Measurements from ENCODE around the gene DNAL4.
"Not testable (repeated sequence)": the region's sequence is repeated elsewhere in the genome, so short reads cannot be mapped to it uniquely, and the experiment has no call there.

The DNAL4 gene

GRCh38 chr22:38827510-38827909, 33.6 kb upstream of the DNAL4 start:
- no peak for DNase-seq (ENCODE audit: low spot score)

- no peak for DNase-seq (ENCODE audit: low spot score)
Observed at GRCh38 chr22:38826801-38827200, 32.9 kb upstream of the DNAL4 start.

DNA sequence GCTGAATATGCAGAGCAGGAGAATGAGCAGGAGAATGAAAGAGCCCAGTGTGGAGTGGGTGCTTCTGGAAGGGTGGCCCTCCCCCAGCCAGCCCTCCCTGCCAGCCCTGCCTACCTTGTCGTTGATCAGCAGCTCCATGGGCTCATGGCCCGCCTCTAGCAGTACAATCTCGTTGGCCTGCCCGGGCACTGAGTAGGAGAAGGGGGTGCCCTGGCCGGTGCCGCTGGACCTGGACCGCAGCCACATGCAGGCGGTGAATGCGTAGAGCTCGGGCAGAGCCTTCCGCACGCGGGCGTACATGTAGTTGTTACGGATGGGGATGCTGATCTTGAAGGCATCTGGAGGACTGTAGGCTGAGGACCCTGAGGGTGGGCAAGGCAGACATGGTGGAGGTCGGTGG, 32.4 kb upstream of the DNAL4 start:
- no peak for DNase-seq (ENCODE audit: low spot score)

DNA sequence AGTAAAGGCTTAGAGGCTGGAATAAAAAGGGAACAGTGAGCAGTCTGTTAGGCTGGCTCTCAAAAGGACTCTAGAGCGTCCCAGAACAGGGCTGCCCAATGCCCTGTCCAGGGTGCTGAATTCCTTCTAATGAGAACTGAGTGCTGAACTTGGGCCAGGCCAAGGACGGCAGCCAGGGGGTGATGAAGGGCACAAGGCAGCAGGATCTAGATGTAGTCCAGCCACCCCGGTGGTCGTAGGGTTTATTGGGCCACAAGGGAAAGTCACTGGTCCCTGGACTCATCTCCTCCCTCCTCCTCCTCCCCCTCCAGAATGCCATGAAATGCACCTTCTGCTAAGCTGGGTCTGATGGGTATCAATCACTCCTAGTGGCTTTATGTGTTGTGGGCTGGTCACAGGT, 30.6 kb upstream of the DNAL4 start:
- peak; percentile 95 for DNase-seq (ENCODE audit: low spot score)

- no peak for DNase-seq (ENCODE audit: low spot score)
Observed at GRCh38 chr22:38823637-38824036, 29.7 kb upstream of the DNAL4 start.

DNA sequence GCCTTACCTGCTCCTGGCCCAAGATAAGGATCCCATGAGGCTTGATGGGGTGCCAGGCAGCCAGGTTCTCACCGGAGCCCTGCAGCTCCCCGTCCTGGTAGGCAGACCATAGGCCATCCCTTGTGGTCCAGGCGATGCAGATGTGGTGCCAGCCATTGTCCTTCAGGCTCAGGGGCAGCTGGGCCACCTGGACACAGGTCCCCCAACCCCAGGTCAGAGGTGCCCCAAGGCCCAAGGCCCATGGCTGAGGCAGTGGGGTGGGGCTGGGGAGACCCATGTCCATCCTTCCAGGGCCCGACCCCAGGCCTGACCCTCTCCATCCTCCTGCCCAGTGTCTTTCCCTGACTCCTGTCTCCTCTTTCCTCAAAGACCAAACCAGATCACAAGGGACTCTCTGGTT, 29.1 kb upstream of the DNAL4 start:
- DNase-seq (ENCODE audit: low spot score) = no peak

DNA sequence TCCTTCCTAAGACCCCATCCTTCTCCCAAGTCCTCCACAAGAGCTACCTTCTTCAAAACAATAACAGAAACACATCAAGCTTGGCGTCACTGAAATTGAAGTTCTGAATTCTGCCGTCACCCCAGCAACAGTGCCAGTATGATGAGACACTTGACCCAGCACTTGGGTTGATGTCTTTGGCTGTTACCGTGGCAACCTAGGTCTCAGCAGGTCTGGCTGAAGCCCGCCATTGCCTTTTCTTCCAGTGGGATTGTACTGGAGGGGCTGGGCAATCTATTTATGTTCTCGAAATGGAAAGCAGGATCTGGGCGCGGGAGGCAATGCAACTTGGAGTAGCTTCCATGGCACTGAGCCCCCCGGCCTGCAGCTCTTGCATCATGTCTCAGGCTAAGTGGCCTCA, 26.1 kb upstream of the DNAL4 start:
- no peak for DNase-seq (ENCODE audit: low spot score)

GRCh38 chr22:38819387-38819940, 25.5 kb upstream of the DNAL4 start:
- DNase-seq (ENCODE audit: low spot score) = no peak

DNA sequence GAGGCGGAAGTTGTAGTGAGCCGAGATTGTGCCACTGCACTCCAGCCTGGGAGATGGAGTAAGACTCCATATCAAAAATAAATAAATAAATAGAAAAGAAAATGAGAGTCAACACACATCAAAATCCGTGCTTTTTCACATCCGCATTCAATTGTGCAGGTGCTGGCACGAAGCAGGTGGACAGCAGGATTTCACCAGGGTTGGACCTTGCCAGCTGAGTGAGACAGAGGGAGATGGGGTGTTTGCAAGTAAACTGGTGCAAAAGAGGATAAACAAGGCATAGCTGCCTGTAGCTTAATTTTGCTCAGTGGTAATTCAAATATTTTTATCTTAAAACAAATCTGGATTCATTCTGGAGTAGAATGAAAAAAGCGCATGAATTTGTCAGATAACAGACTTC, 23.3 kb upstream of the DNAL4 start:
- no peak for DNase-seq (ENCODE audit: low spot score)

DNA sequence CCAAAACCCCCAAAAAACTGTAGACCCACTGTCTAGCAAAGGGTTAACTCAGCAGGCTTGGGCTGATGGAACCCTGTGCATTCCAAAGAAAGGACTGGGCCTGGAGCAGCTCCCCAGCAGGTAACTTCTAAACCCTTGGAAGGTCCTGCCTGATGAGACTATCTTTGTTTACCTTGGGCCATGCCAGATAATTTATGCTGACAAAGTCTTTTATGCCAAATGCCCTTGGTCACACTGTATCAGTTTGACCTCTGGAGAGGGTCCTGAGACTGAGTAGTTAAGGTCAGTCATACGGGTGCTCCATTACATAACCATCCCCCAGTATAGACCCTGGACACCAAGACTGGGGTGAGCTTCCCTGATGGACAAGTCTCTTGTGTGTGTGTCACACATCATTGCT, 21.9 kb upstream of the DNAL4 start:
- DNase-seq (ENCODE audit: low spot score) = no peak

DNA sequence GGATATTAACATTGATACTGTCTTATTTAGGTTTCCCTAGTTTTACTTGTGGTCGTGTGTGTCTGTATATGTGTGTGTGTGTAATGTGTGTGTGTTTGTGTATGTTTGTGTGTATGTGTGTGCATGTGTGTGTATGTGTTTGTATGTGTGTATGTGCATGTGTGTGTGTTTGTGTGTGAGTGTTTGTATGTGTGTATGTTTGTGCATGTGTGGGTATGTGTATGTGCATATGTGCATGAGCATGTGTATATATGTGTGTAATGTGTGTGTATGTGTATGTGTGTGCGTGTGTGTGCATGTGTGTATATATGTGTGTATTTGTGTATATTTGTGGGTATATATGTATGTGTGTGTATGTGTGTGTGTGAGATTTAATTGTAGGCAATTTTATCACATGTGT, 17.3 kb upstream of the DNAL4 start:
- no peak for DNase-seq (ENCODE audit: low spot score)

DNA sequence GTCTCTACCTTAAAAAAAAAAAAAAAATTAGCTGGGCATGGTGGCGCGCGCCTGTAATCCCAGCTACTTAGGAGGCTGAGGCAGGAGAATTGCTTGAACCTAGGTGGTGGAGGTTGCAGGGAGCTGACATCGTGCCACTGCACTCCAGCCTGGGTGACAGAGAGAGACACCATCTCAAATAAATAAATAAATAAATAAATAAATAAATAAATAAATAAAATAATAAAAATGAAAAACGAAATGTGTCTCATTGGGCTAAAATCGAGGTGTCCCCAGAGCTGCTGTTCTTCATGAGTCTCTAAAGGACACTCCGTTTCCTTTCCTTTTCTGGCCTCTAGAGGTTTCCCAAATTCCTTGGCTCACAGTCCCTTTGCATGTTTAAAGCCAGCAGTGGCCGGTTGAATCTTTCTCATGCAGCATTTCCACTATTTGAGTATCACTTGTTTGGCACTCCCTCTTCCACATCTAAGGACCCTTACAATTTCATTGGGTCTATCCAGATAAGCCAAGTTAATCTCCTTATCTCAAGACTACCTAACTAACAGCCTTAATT, 11.2 kb upstream of the DNAL4 start:
- not testable (repeated sequence) for DNase-seq (ENCODE audit: low spot score)

- peak; percentile 75 for DNase-seq (ENCODE audit: low spot score)
Observed at GRCh38 chr22:38802671-38803121, 8.8 kb upstream of the DNAL4 start.

- no peak for DNase-seq (ENCODE audit: low spot score)
Observed at GRCh38 chr22:38799265-38800002, 5.5 kb upstream of the DNAL4 start.

DNA sequence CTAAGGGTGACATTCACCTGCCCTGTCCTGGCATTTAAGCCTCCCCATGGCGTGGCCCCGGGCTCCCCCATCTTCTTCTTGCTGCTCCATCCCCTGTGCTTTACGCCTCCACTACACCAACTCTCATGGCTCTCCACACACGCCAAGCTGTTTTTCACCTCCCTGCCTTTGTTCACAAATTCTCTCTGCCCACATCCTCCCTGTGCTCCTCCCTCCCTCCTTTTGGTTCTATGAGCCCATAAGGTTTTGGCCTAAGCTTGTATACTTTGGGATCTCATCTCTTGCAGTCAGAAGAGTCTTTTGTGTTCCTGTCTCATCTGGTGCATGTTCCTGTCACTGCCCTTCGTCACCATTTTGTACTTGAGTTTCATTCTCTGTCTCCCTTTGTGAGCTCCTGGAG, 4.6 kb upstream of the DNAL4 start:
- no peak for DNase-seq (ENCODE audit: low spot score)

DNA sequence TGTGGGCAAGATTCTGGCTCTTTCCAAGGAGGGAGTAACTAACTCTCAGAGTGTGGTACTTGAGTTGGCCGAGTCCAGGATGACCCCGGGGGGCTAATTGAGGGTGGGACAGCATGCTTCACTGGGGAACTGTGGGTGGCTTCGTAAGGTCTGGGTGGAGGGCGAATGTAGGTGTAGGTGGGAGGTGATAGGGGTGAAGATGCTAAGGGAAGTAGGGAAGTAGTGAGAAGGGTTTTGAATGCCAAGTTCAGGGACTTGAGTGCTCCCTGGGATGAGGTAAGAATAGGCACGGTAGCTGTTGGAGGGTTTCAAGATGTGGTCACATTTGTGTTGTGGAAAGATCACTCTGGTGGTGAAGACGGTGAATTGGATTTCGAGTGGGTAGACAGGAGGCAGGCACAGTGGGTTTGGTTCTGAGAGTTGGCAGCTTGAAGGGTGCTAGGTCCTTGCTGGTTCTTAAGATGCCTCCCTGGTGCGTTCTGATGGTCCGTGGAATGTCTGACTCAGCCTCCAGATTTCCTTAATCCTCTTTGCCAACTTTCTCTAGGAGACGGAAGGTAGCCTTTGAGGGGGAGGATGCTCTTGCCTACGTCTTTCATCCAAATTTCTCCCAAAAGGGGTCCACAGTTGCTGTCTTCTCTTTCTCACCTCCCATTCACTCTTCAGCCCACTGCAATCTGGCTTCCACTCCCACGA, 2.5 kb upstream of the DNAL4 start:
- DNase-seq (ENCODE audit: low spot score) = no peak

DNA sequence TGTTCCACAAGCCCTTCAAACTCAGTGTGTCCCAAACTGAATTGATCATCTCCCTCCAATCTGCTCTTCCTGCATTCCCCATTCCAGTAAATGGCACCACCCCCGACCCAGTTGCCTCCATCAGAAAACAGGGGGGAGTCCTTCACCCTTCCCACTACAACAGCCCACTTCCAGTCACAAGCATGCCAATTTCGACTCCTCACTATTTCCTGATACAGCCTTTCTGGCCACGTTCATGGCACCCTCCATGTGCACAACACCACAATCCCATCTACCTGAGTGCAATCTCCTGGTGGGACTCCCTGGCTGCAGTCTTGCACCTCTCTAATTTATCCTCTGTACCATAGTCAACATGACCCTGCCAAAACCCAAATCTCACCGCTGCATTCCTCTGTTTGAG, 1.6 kb upstream of the DNAL4 start:
- DNase-seq (ENCODE audit: low spot score) = no peak

DNA sequence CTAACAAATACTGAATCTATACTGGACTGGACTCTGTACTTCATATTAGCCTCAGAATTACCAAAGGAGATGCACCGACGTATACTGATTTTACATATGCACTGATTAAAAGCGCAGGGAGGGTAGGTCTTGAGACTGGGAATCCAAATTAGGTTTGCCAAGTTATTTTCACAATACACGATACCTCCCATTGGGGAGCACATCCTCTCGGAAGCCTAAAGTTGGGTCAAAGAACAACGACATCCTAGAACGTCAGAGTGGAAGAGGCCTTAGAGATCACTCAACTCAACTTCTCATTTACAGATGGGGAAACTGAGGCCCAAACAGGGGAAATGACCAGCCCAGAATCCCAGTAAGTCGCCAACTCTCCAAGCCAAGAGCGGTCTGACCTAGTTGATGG, 626 bp downstream of the DNAL4 start:
- DNase-seq (ENCODE audit: low spot score) = no peak

GRCh38 chr22:38792833-38793232, 1.1 kb downstream of the DNAL4 start:
- no peak for DNase-seq (ENCODE audit: low spot score)

DNA sequence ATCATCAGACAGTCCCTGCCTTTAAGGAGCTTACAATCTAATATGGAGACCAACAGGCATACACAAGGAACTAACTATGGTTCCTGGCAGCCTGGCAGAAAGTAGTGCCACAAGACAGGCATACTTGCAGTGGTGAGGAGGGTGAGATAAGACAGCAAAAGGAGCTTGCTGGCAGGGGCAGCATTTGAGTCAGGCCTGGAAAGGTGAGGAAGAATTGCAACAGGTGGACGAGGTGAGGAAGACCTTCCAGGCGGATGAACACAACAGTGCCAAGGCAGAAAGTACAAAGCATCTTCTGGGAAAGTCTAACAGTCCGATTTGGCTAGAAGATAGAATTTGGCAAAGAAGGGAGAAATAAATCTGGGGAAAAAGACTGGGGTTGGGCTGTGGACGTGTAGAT, 4.3 kb downstream of the DNAL4 start:
- no peak for DNase-seq (ENCODE audit: low spot score)

DNA sequence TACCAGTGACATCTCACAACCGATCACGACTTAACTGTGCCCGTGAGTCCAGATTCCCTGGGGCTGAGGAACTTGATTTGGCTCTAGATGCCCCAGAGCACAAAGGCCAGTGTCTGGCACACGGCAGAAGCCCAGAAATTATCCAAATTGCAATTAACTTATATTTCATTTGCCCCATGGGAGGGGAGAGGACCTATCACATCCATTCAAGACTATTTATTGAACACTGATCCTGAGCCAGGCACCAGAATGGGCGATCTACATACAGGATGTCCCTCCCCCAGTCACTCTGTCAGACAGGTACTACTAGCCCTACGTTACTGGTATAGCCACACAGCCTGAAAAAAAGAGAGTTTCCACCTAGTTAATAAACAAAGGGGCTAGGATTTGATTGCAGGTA, 5.1 kb downstream of the DNAL4 start:
- DNase-seq (ENCODE audit: low spot score) = no peak

- no peak for DNase-seq (ENCODE audit: low spot score)
Observed at GRCh38 chr22:38788021-38788816, 5.7 kb downstream of the DNAL4 start.
